HEK293T (cell line): Measurements from ENCODE around the gene LCE7A.

Experiments
- CTCF ChIA-PET: fragments of 350-600 bp; formaldehyde crosslinking; extraction: SDS; loops from one replicate; lab custom pipeline; 2021; ENCODE audit warnings: antibody characterized with exemption, inconsistent platforms; lab: Yijun Ruan, JAX
- POLR2A ChIA-PET: fragments of 350-600 bp; formaldehyde crosslinking; extraction: SDS; loops from one replicate; lab custom pipeline; 2020; ENCODE audit warnings: antibody characterized with exemption, inconsistent platforms; lab: Yijun Ruan, JAX
- DNase-seq: peaks from one replicate; pipeline ENCODE4 v3.0.0; 2012; ENCODE audit warnings: mixed read lengths; ENCODE audit errors: extremely low spot score
- ARNT ChIP-seq: fragments of 450-650 bp; IDR thresholded peaks from 2 replicates; pipeline ENCODE4 v1.6.1; 2017; ENCODE audit warnings: mild to moderate bottlenecking
- BHLHE40 ChIP-seq: fragments of 450-650 bp; IDR thresholded peaks from 2 replicates; pipeline ENCODE4 v1.6.1; 2016; ENCODE audit warnings: mild to moderate bottlenecking, moderate library complexity, borderline replicate concordance
- CTBP1 ChIP-seq: fragments of 450-650 bp; IDR thresholded peaks from 2 replicates; pipeline ENCODE4 v1.6.1; 2016; ENCODE audit warnings: borderline replicate concordance
- ELF4 ChIP-seq: fragments of 450-650 bp; IDR thresholded peaks from 2 replicates; pipeline ENCODE4 v1.6.1; 2017; ENCODE audit warnings: antibody characterized with exemption
- FOXA1 ChIP-seq: fragments of 450-650 bp; IDR thresholded peaks from 2 replicates; pipeline ENCODE4 v1.6.1; 2016; ENCODE audit warnings: mild to moderate bottlenecking
- FOXK2 ChIP-seq: fragments of 450-650 bp; IDR thresholded peaks from 2 replicates; pipeline ENCODE4 v1.6.1; 2016; ENCODE audit warnings: mild to moderate bottlenecking
- FOXM1 ChIP-seq: fragments of 450-650 bp; IDR thresholded peaks from 2 replicates; pipeline ENCODE4 v1.6.1; 2017; ENCODE audit warnings: mild to moderate bottlenecking, borderline replicate concordance
- HDGF ChIP-seq: fragments of 450-650 bp; IDR thresholded peaks from 2 replicates; pipeline ENCODE4 v1.6.1; 2017; ENCODE audit warnings: antibody characterized with exemption, borderline replicate concordance
- L3MBTL2 ChIP-seq: fragments of 450-650 bp; conservative IDR thresholded peaks from 2 replicates; pipeline ENCODE4 v1.6.1; 2016; ENCODE audit warnings: mild to moderate bottlenecking
- LEF1 ChIP-seq: fragments of 450-650 bp; IDR thresholded peaks from 2 replicates; pipeline ENCODE4 v1.6.1; 2017; ENCODE audit warnings: mild to moderate bottlenecking, borderline replicate concordance
- NFRKB ChIP-seq: fragments of 450-650 bp; IDR thresholded peaks from 2 replicates; pipeline ENCODE4 v1.6.1; 2016; ENCODE audit warnings: mild to moderate bottlenecking, moderate library complexity
- PKNOX1 ChIP-seq: fragments of 450-650 bp; IDR thresholded peaks from 2 replicates; pipeline ENCODE4 v1.6.1; 2016
- SP1 ChIP-seq: fragments of 450-650 bp; IDR thresholded peaks from 2 replicates; pipeline ENCODE4 v1.6.1; 2017
- SUZ12 ChIP-seq: fragments of 450-650 bp; IDR thresholded peaks from 2 replicates; pipeline ENCODE4 v1.6.1; 2016; ENCODE audit warnings: mild to moderate bottlenecking
- TARDBP ChIP-seq: fragments of 450-650 bp; IDR thresholded peaks from 2 replicates; pipeline ENCODE4 v1.6.1; 2016
- ZNF384 ChIP-seq: fragments of 450-650 bp; IDR thresholded peaks from 2 replicates; pipeline ENCODE4 v1.6.1; 2016

Gene LCE7A

GRCh38 chr1:152906023-152906565 lies 46.3 kb downstream of the LCE7A start:
- DNase-seq, result no peak
- ChIA-PET POLR2A (no interaction called here), CTCF (no interaction called here)
- no peak for TF ChIP-seq NFRKB
- no peak for TF ChIP-seq ELF4
- TF ChIP-seq FOXM1, result no peak
- TF ChIP-seq CTBP1, result no peak
- TF ChIP-seq SUZ12, result no peak
- no peak for TF ChIP-seq BHLHE40
- TF ChIP-seq HDGF, result no peak
- TF ChIP-seq PKNOX1, result no peak
- TF ChIP-seq FOXK2, result no peak
- no peak for TF ChIP-seq L3MBTL2
- TF ChIP-seq LEF1, result no peak
- no peak for TF ChIP-seq TARDBP
- no peak for TF ChIP-seq FOXA1
- no peak for TF ChIP-seq ZNF384
- no peak for TF ChIP-seq SP1
- TF ChIP-seq ARNT, result no peak

GRCh38 chr1:152907686-152908601 lies 48.1 kb downstream of the LCE7A start, which contains the start of gene IVL:
TSS of gene IVL (plus strand) at chr1:152908546. CDS start at chr1:152909798, 1,252 bp downstream.
- no peak for DNase-seq
- CTCF ChIA-PET, result no interaction called here
- TF ChIP-seq ZNF384 (no peak), HDGF (no peak), SP1 (no peak), LEF1 (no peak), NFRKB (no peak), ELF4 (no peak), L3MBTL2 (no peak), FOXK2 (no peak), FOXA1 (no peak), CTBP1 (no peak), TARDBP (no peak), BHLHE40 (no peak), FOXM1 (no peak), ARNT (no peak), PKNOX1 (no peak), SUZ12 (no peak)
- POLR2A ChIA-PET, result no interaction called here

GRCh38 chr1:152909206-152909605 lies 49.4 kb downstream of the LCE7A start:
- ChIA-PET CTCF (no interaction called here), POLR2A (no interaction called here)
- DNase-seq, result no peak
- TF ChIP-seq TARDBP (no peak), ARNT (no peak), SP1 (no peak), HDGF (no peak), ZNF384 (no peak), CTBP1 (no peak), FOXK2 (no peak), SUZ12 (no peak), PKNOX1 (no peak), ELF4 (no peak), L3MBTL2 (no peak), FOXM1 (no peak), BHLHE40 (no peak), LEF1 (no peak)
